HTR-8/SVneo (cell line): ENCODE results near the gene CCDC59.

ENCODE experiments used
- DNase-seq: peaks from one replicate; pipeline ENCODE4 v3.0.0; 2011; ENCODE audit warnings: low spot score, mixed read lengths; ENCODE audit not compliant: insufficient read length
- FAIRE-seq: peaks from 2 replicates; lab custom pipeline; 2011; peaks lifted over from hg19 to GRCh38; lab: Jason Lieb, UNC

The CCDC59 gene

DNA sequence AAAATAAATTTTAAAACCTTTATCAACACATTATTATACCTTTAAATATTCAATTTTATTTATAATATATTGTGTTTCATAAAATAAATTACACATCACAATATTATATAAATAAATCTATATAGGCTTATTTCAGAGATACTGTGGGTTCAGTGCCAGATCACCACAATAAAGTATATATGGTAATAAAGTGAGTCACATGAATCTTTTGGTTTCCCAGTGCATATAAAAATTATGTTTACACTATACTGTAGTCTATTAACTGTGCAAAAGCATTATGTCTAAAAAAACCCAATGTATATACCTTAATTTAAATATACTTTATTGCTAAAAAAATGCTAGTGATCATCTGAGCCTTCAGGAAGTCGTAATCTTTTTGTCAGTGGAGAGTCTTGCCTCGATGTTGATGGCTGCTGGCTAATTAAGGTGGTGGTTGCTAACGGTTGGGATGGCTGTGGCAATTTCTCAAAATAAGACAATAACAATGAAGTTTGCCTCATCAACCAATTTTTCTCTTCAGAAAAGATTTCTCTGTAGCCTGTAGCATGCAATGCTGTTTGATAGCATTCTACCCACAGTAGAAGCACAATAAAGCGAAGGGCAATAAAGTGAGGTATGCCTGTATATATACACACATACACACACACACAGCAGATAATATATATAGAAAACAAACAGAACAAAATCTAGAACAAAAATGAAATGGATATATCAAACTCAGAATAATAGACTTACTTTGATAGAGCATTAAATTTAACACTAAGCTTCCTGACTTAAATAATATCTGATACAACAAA lies 32.4 kb downstream of the CCDC59 start:
- FAIRE-seq: no peak
- DNase-seq: no peak

DNA sequence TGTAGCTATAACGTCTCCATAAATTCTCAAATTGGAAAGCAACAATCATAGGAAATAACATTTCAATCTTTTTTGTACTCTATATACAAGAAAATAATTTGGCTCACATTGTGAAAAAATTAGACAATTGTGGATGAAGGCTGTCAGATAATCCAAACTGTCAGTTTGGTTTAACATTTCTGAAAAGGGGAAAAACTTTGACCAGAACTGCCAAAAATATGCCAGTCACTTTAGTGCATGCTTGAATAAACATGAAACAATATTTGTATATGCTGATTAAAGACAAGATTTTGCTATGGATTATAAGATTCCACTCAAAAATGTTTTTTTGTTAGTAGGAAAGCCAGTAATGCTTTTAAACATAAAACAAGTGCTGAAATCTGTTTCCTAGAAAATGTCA lies 38.9 kb downstream of the CCDC59 start:
- FAIRE-seq (no peak), DNase-seq (no peak)

DNA sequence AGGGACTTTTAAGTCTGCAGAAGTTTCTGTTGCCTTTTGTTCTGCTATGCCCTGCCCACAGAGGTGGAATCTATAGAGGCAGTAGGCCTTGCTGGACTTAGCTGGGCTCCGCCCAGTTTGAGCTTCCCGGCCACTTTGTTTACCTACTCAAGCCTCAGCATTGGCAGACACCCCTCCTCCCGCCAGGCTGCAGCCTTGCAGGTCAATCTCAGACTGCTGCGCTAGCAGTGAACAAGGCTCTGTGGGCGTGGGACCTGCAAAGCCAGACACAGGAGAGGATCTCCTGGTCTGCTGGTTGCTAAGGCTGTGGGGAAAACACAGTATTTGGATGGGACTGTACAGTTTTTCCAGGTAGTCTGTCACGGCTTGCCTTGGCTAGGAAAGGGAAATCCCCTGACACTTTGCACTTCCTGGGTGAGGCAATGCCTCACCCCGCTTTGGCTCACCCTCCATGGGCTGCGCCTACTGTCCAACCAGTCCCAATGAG lies 43.7 kb downstream of the CCDC59 start:
- DNase-seq (no peak), FAIRE-seq (no peak)
